ENCODE data around the gene MARCHF2.
"Not testable (repeated sequence)": the region's sequence is repeated elsewhere in the genome, so short reads cannot be mapped to it uniquely, and the experiment has no call there.

MARCHF2 gene

DNA sequence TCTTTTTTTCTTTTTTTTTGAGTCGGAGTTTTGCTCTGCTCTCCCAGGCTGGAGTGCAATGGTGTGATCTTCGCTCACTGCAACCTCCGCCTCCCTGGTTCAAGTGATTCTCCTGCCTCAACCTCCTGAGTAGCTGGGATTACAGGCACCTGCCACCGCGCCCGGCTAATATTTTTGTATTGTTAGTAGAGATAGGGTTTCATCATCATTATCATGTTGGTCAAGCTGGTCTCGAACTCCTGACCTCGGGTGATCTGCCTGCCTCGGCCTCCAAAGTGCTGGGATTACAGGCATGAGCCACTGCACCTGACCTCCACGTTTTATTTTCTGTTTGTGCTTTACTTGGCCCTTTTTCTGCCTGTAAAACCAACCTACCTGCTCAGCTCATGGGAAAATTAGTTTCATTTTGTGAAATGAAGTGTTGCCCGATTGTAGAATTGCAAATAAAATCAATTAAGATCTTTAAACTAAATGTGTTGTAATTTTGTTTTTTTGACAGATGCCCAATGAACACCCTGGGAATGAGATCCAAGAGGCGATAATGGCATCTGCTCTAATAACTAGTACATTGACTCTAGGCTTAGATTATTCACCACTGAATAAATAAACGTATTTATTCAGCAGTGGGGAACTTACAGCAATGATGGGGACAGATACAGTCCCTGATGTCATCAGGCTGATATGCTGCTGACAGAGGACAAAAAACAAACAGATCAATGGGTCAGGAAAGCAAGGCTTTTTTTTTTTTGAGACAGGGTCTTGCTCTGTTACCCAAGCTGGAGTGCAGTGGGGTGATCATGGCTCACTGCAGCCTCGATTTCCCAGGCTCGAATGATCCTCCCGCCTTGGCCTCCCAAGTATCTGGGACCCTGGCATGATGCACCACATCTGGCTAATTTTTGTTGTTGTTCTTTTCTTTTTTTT lies 25.2 kb upstream of the MARCHF2 start:
- DNase-seq = no peak

GRCh38 chr19:8388612-8388958 lies 24.5 kb upstream of the MARCHF2 start:
- DNase-seq = no peak

GRCh38 chr19:8389891-8390616 lies 23.1 kb upstream of the MARCHF2 start, which contains the start of gene RAB11B:
TSS of gene RAB11B (plus strand) at chr19:8390360. CDS start at chr19:8390417, 57 bp downstream.
- peak; percentile 97 for DNase-seq

- DNase-seq = peak; percentile 93
Observed at GRCh38 chr19:8390617-8390981, 22.5 kb upstream of the MARCHF2 start.

GRCh38 chr19:8391198-8392016 lies 21.7 kb upstream of the MARCHF2 start:
- DNase-seq = no peak

- DNase-seq = no peak
Observed at GRCh38 chr19:8392017-8392591, 21.0 kb upstream of the MARCHF2 start.

- DNase-seq = no peak
Observed at GRCh38 chr19:8393192-8393870, 19.8 kb upstream of the MARCHF2 start.

- DNase-seq = no peak
Observed at GRCh38 chr19:8393871-8394250, 19.2 kb upstream of the MARCHF2 start.

DNA sequence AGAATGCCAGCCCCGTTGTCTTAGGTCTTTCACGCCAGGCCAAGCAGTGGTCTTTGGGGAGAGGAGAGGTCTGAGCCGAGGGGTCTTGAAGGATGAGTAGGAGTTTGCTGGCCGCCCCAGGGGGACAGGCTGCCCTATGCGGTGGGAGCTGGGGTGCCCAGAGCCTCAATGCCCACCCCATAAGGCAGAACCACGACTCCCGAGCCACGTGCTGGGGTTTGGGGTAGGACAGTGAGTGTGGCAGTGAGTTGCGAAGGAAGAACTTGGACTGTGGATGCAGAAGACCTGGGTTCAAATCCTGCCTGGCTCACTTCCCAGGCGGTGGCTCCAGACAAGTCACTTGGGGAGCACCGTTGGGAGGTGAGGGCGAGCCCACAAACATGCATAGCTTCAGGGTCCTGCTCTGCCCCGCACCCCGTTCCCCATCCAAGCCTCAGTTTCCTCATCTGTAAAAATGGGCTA lies 17.5 kb upstream of the MARCHF2 start:
- DNase-seq = no peak

DNA sequence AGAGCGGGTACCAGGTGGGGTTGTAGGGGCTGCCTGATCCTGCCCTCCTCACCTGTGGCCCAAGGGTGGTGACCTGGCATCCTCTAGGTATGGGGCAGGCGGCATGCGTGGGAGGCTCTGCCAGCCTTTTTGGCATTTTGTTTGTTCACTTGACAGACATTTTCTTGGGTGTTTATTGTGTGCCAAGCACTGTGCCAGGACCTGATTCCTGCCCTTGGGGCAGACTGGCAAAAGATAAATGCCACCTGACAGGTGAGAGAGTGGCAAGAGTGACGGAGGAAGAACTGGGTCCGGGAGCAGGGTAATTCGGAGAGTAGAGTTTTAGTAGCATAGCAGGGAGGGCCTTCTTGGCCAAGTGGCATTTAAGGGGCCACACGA lies 16.9 kb upstream of the MARCHF2 start:
- DNase-seq = no peak

GRCh38 chr19:8396563-8397203 lies 16.4 kb upstream of the MARCHF2 start:
- DNase-seq = peak; percentile 67

- no peak for DNase-seq
Observed at GRCh38 chr19:8397271-8397670, 15.8 kb upstream of the MARCHF2 start.

GRCh38 chr19:8397746-8398310 lies 15.3 kb upstream of the MARCHF2 start:
- no peak for DNase-seq

- DNase-seq = no peak
Observed at GRCh38 chr19:8398311-8398771, 14.8 kb upstream of the MARCHF2 start.

GRCh38 chr19:8399681-8400188 lies 13.4 kb upstream of the MARCHF2 start:
- DNase-seq = no peak

GRCh38 chr19:8401981-8402411 lies 11.1 kb upstream of the MARCHF2 start:
- no peak for DNase-seq

DNA sequence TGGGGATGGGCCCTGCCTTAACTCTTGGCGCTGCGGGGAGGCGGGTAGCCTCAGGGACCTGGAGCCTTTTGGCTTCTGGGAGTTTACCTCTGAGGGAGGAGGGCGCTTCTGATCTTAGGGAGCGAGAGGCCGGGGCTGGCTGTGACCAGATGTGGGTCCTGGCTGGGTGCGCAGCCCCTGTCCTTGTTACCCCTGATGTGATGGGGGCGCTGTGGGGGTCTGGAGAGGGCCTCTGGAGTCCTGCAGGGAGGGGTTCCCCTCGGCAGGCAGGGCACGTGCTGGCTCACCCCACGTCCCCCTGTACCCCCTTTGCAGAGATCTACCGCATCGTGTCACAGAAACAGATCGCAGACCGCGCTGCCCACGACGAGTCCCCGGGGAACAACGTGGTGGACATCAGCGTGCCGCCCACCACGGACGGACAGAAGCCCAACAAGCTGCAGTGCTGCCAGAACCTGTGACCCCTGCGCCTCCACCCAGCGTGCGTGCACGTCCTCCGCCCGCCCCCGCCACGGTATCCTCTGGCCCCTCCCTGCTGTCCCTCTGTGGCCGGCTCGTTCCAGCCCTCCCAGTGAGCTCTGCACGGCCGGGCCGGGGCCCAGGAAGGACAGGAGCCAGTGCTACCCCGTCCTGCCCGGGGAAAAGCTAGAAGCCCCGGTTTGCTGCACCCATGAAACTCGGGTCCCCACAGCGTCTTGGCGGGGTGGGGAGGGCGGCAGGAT lies 9.8 kb upstream of the MARCHF2 start:
- no peak for DNase-seq

GRCh38 chr19:8403820-8404109 lies 9.3 kb upstream of the MARCHF2 start:
- no peak for DNase-seq

DNA sequence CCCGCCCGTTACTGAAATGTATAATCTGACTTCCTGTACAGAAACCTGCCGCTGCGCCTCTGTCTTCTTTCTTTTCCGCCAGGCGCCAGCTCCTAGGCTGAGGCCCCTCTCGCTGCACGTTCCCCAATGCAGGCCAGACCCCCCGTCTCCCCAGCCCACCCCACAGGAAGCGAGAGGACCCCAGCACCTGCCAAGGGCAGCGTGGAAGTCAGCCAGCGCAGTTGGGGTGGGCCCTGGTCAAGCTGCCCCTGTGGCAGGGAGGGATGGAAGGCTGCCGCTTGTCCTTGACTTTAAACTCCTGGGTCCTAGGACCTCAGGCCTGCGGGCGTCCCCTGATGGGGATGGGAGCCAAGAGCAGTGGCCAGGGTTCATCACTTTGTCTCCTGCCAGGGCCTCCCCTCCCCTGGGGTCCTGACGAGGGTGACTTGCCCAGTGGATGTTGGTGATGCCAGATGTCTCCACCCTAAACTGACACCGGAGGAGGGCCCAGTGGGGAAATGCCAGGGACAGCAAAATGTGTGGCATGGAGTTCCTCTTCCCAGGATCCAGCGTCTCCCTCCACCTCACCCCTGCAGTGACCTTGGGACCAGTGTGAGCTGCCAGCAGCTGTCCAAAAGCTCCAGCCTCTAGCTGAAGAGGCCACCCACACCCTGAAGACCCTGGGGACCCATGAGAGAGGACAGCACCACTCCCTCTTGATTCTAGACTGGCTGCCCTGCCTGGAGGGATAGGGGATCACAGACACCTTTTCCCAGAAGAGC lies 8.5 kb upstream of the MARCHF2 start:
- no peak for DNase-seq

DNA sequence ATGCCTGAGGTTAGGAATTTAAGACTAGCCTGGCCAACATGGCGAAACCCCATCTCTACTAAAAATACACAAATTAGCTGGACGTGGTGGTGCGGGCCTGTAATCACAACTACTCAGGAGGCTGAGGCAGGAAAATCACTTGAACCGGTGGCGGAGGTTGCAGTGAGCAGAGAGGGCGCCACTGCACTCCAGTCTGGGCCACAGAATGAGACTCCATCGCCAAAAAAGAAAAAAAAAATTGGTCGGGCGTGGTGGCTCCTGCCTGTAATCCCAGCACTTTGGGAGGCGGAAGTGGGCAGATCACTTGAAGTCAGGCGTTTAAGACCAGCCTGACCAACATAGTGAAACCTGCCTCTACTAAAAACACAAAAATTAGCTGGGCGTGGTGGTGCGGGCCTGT lies 2.4 kb upstream of the MARCHF2 start:
- DNase-seq = not testable (repeated sequence)

Data from CD4-positive, alpha-beta T cell treated with Interleukin-17A for 4 hours (primary cell).